ENCODE results near the gene ARHGAP42.
"Not testable (repeated sequence)": the region's sequence is repeated elsewhere in the genome, so short reads cannot be mapped to it uniquely, and the experiment has no call there.

ARHGAP42 gene, protein sequence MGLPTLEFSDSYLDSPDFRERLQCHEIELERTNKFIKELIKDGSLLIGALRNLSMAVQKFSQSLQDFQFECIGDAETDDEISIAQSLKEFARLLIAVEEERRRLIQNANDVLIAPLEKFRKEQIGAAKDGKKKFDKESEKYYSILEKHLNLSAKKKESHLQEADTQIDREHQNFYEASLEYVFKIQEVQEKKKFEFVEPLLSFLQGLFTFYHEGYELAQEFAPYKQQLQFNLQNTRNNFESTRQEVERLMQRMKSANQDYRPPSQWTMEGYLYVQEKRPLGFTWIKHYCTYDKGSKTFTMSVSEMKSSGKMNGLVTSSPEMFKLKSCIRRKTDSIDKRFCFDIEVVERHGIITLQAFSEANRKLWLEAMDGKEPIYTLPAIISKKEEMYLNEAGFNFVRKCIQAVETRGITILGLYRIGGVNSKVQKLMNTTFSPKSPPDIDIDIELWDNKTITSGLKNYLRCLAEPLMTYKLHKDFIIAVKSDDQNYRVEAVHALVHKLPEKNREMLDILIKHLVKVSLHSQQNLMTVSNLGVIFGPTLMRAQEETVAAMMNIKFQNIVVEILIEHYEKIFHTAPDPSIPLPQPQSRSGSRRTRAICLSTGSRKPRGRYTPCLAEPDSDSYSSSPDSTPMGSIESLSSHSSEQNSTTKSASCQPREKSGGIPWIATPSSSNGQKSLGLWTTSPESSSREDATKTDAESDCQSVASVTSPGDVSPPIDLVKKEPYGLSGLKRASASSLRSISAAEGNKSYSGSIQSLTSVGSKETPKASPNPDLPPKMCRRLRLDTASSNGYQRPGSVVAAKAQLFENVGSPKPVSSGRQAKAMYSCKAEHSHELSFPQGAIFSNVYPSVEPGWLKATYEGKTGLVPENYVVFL

GRCh38 chr11:100687054-100687629, at the start of gene ARHGAP42:
Gene ARHGAP42, plus strand, starts transcription at chr11:100687288. Its CDS starts 391 bp downstream, at chr11:100687679.
- peak; percentile 69 for DNase-seq

GRCh38 chr11:100637706-100638105, 49.4 kb upstream of the ARHGAP42 start:
- no peak for DNase-seq

GRCh38 chr11:100638648-100639047, 48.4 kb upstream of the ARHGAP42 start:
- no peak for DNase-seq

DNA sequence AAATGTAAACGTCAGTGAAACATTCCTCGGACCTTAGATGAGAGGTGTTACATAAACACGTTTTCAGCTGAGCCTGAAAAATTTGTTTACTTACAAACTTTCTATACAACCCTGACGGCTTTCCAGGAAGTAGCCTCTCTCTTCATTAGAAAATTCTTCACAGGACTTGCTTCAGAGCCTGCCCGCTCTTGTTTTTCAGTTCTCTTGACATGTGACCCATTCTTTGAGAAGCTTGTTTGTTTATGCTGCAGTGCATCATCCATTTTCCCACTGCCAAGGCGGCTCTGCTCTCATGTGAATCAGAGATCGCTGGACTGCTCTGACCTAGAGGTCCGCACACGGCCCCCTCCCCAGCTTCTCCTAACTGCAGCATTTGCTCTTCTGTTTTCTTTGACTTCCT, 47.9 kb upstream of the ARHGAP42 start:
- DNase-seq, result no peak

- DNase-seq, result no peak
These were observed 47.0 kb upstream of the ARHGAP42 start for GRCh38 chr11:100640071-100640470.

DNA sequence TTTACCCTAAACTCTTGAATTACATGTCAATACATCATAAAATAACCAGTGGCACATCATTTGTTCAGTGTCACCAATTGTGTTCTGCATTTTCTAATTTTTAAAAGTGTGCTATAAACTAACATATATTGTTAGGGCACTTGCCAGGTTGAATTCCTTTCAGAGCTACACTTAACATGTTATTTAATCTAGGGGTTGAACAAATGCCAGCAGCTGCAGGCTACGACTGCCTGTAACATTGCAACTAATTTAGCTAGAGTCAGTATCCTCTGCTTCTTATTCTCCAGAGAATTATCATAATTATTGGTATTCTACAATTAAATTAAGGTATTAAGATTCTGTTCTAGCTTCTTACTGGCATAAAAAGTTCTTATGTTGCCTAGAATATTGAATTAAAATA, 46.4 kb upstream of the ARHGAP42 start:
- DNase-seq, result no peak

DNA sequence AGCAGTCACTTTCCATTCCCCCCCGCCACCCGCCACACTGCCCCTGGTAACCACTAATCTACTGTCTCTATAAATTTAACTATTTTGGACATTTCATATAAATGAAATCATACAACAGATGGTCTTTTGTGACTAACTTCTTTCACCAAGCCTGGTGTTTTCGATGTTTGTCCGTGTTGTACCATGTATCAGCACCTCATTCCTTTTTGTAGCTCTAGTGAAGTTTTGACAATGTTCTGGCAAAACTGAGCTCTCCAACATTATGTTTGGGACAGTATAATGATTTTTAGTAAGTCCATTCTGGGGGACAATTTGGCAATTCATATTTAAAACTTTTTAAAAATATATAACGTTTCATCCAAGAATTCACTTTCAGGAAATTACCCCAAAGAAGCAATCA, 45.6 kb upstream of the ARHGAP42 start:
- DNase-seq, result no peak

GRCh38 chr11:100646545-100646944, 40.5 kb upstream of the ARHGAP42 start:
- DNase-seq, result no peak

DNA sequence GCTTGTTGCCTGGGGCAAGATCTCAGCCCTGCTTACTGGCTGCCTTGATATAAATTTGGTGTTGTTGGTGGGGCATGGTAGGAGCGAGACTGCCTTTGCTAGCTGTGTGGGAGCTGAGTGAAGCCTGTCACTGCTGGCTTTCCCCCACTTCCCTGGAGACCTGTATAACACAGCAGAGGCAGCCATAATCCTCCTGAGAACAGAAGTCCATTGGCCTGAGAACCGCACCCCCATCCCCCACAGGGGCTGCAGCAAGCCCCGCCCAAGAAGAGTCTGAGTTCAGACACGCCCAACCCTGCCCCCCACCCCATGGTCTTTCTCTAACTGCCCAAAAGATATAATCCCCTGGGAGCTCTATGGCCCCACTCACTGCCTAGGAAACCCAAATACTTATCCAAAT, 39.2 kb upstream of the ARHGAP42 start:
- DNase-seq, result no peak

DNA sequence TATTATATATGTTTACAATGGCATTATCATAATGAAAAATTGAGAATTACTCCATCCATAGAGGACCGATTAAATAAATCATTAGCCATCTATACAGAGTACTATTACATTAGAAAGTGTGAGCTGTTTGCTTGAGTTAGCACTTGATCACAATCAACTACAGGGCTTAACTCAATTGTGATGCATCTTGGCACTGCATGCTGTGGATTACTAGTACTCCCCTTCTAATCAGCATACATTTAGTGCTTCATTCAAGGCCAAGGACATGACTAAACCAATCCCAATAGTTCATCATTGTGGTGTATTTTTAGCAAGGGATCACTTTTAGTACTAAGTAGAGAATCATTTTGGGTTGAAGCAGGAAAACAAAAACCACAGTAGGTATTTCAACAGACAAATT, 23.5 kb upstream of the ARHGAP42 start:
- DNase-seq, result no peak

DNA sequence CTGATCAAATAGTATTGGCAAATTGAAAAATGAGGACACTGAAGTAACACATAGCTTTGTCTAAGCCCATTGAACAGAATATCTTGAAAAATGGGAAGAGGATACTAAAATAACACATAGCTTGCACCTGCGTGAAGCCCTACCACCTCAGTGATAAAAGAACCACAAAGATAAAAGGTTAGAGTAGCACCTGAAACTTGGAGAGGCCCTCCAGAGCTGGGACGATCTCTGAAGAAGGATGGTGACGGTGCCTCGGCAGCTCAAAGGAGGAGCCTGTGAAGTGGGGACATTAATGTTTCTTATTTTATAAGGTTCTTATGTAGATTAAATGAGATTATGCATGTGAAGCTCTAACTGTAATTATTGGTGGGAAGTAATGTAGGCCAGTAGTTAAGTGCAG, 23.1 kb upstream of the ARHGAP42 start:
- no peak for DNase-seq

DNA sequence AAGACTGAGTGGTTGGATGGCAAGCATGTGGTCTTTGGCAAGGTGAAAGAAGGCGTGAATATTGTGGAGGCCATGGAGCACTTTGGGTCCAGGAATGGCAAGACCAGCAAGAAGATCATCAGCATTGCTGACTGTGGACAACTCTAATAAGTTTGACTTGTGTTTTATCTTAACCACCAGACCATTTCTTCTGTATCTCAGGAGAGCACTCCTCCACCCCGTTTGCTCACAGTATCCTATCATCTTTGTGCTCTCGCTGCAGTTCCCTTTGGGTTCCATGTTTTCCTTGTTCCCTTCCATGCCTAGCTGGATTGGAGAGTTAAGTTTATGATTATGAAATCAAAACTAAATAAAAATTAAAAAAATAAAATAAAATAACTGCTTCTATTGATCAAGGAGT, 20.3 kb upstream of the ARHGAP42 start:
- DNase-seq, result not testable (repeated sequence)

DNA sequence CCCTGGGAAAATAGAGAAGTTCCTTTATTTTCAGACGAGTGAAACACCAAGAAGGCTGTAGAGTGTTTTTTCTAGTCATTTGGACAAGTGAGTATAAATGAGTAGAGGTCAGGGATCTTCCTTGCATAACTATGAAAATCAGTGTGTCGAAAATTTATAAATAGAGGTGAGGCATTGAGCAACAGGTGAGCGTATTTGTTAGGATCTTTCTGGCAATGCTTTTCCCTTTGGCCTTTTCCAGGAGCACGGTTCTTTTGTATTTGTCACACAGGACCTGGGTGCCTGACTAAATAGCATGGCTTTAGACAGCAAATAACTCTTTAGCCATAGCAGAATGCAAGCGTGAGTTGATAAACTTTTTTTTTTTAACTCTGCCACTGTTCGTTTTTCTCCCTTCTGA, 19.6 kb upstream of the ARHGAP42 start:
- DNase-seq, result no peak

DNA sequence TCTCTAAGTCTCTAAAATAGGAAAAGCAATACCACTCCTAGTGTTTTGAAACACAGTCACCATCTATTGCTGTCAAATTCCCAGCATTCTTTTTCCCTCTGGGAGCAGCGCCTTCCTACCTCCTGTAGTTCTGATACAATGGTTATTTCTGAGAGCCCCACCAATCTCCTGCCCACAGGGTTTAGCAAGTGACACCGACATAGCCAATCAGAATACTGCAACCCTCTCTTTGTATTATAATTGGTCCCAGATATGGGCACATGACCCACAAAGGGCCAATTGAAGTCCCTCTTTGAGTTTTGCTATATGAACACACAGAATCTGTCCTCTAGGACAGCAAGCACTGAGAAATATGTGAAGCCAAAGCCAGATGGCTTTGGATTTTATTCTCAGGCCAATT, 16.9 kb upstream of the ARHGAP42 start:
- no peak for DNase-seq

GRCh38 chr11:100671471-100671870, 15.6 kb upstream of the ARHGAP42 start:
- no peak for DNase-seq

DNA sequence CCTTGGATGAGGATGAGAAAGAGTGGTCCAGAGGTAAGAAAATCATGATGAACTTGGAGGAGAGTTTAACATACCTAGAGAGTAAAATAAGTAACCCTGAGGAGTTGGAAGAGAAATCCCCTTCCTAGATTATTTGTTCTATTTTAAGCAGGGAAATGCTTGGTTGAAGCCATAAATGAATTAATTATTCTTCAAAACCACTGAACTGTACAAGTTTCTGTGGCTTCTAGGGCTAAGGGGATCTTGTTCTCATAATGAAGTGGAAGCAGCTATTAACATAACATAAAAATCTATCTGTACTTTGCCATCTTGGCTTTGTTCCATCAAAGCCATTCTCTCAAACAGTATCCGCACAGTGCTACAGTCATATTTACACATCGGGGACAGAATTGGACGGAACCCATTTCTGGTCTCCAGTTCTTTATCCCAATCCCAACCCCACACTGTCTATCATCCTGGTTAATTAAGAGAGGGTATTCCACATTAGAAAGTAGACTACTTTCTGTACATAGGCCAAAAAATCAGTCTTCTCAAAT, 14.5 kb upstream of the ARHGAP42 start:
- DNase-seq, result no peak

DNA sequence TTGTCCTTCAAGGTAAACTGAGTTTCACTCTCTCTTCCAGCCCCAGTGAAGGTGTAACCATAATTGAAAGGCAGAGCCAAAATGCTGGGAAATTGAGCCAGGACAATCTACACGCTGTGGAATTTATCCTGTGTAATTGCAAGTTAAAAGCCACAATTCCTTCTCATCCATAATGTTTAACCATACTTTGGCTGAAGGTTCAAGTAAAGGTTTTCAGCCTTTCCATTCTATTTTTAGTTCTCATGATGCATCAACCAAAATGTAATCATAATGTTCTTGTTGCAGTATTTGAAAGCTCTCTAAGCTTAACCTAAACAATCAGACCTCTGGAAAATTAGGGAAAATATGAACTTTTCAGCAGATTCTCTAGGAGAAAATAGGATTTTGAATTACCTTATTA, 14.0 kb upstream of the ARHGAP42 start:
- DNase-seq, result no peak

DNA sequence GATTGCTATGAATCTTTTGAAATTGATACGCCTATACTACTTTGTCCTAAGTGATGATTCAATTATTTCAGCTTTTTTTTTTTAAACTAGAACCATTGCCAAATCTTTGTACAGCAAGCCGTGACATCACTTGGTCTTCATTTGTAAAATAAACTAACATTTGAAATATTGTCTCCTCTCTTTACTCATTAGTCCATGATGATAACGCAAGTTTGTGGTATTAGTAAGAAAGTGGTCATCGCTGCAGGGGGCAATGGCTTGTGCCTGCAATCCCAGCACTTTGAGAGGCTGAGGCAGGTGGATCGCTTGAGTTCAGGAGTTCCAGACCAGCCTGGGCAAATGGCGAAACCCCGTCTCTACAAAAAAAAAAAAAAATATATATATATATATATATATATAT, 12.9 kb upstream of the ARHGAP42 start:
- DNase-seq, result no peak

DNA sequence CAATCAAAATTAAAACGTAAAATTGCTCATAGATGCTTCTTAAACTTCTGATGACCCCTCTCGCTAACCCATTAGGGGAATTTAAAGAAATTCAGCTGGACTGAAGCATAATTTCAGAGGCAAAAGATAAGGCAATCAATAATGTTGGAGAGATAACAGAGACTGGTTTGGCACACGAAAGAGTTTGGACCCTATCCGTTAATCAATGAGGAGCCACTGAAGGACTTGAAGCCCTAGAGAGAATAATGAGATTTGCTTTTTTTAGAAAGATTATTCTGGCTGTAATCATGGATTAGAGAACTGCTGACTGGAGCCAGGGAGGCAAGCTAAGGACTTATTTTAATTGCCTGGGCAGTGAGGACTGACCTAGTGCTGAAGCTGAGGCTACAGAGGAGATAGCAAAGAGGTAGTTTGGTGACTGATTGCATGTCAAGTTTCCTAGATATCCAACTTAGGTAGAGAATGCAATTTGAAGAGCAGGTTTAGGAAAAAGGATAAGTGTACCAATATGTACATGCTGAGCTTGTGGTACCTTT, 11.9 kb upstream of the ARHGAP42 start:
- DNase-seq, result no peak

DNA sequence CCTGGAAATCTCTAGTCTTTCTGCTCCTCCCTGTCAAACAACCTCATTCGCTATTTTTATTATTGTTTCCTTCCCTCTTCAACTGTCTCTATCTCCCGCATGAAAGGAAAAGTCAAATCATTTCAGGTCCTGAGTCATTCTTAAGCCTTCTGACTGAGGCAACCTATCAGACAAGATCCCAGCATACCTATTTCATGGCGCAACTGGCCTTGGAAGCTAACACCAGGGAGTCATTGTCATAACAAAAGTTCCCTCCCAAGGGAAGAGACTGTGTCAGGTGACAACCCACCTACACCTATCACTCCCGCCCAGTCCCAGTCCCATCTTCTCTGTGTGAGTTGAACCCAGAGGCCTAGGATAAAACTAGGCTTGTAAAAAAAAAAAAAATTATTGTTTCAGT, 10.2 kb upstream of the ARHGAP42 start:
- DNase-seq, result no peak

DNA sequence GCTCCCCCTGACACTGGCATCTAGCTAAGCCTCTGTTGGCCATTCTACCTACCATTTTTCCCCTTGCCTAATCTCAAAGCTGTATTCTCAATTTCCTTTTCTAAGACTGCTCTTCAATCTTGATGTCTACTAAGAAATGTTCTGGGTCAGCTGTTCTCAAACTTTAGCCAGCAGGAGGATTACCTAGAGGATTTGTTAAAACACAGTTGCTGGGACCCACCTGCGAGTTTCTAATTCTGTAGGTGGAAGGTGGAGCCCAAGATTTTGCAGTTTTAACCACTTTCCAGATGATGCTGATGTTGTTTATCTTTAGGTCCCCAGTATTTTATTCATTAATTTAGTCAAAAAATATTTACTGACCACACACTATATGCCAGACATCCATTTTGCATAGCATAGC, 9.3 kb upstream of the ARHGAP42 start:
- DNase-seq, result no peak

- DNase-seq, result no peak
These were observed 7.0 kb upstream of the ARHGAP42 start for GRCh38 chr11:100680070-100680469.

DNA sequence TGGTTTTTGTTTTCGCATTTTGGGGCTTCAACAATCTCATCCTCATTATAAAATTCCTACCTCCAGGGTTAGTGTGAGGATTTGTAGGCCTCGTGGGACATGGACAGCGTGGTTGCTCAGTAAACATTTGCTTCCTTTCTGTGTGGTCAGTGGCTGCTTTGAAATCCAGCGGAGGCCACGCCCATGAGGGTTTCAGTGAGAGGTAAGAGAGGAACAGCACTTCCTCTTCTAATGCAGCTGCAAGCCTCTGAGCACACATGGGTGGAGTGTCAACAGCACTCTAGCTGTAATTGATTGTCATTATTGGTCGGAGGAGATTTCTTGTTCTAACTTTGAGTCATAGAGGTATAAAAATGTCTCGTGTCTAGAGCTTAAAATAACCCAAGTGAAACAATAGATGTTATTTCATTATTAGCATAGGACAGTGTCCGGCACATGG, 6.0 kb upstream of the ARHGAP42 start:
- DNase-seq, result peak; percentile 64
